GM12878 (cell line): ENCODE results near the gene LEF1. TPM values are rescaled to one million over a fixed set of nuclear protein-coding genes. Genes with fewer than 3 reads are reported as not detected.

Experiments used
- MEF2B ChIP-seq: fragments of 450-650 bp; IDR thresholded peaks from 2 replicates; pipeline ENCODE4 v1.6.1; 2018; ENCODE audit warnings: mild to moderate bottlenecking, moderate library complexity; ENCODE audit not compliant: partially characterized antibody, poor library complexity, severe bottlenecking
- SUPT20H ChIP-seq: IDR thresholded peaks from 2 replicates; pipeline ENCODE4 v1.6.1; 2011; ENCODE audit warnings: low read depth, mild to moderate bottlenecking, low read length, moderate library complexity, borderline replicate concordance; ENCODE audit not compliant: control insufficient read depth
- ZBTB4 ChIP-seq: fragments of 450-650 bp; formaldehyde crosslinking; IDR thresholded peaks from 2 replicates; pipeline ENCODE4 v1.4.0; 2022; ENCODE audit warnings: mild to moderate bottlenecking, moderate library complexity
- polyA plus RNA-seq, 11 experiments: library from polyadenylated mRNA; depleted of rRNA in 4 of 11; unstranded in 6 of 11; stranded (reverse) in 5 of 11; fragments of >200 nt; fragmentation: Nextera tagmentation in 4 of 11; fragmentation: Illumina TruSeq in 1 of 11; extraction: Ambion mirVana in 4 of 11; extraction: Trizol in 1 of 11; gene quantifications; 1 replicate in 1 of 11; 2 replicates in 10 of 11; pipeline versions ENCODE4 v1.2.1 to v1.2.3, GENCODE V29; 2011 to 2016; ENCODE audit warnings: inconsistent platforms in 2 of 11, missing spikeins in 2 of 11, low read depth in 1 of 11
- total RNA-seq, 4 experiments: library from RNA; depleted of rRNA in 3 of 4; stranded (reverse); fragments of >200 nt in 3 of 4; fragmentation: Illumina TruSeq in 1 of 4; extraction: Trizol in 1 of 4; gene quantifications; 2 replicates each; pipeline versions ENCODE4 v1.2.1 to v1.2.3, GENCODE V29; 2013 to 2021
- TF ChIP-seq, protein P1 (sequence below): fragments of 150-350 bp; IDR thresholded peaks from 2 replicates; pipeline ENCODE4 v1.6.1; 2016; ENCODE audit warnings: low read depth, low read length
- TF ChIP-seq, protein P2 (sequence below), 3 experiments: IDR thresholded peaks in 2 of 3; conservative IDR thresholded peaks in 1 of 3; 2 replicates each; pipeline ENCODE4 v1.5.1; 2011; ENCODE audit warnings: low read depth in 3 of 3, low read length in 3 of 3, mild to moderate bottlenecking in 3 of 3, control low read depth in 2 of 3, moderate library complexity in 2 of 3, inconsistent platforms in 1 of 3, mixed read lengths in 1 of 3; ENCODE audit not compliant: control insufficient read depth in 2 of 3, insufficient read depth in 1 of 3; ENCODE audit errors: extremely low read depth in 1 of 3

The LEF1 gene
- total and polyA plus RNA-seq, 10 of the 15 experiments (the other 5 are each of a cell fraction or from before 2014, with no cell fraction given): 10.2 to 38.1 (median 19.5) TPM

GRCh38 chr4:108165586-108165985 is 3.1 kb downstream of the LEF1 start (continued):
- no peak for TF ChIP-seq ZBTB4 (CRISPR knock-in tag)
- TF ChIP-seq SUPT20H: no peak
- TF ChIP-seq, protein P1, sequence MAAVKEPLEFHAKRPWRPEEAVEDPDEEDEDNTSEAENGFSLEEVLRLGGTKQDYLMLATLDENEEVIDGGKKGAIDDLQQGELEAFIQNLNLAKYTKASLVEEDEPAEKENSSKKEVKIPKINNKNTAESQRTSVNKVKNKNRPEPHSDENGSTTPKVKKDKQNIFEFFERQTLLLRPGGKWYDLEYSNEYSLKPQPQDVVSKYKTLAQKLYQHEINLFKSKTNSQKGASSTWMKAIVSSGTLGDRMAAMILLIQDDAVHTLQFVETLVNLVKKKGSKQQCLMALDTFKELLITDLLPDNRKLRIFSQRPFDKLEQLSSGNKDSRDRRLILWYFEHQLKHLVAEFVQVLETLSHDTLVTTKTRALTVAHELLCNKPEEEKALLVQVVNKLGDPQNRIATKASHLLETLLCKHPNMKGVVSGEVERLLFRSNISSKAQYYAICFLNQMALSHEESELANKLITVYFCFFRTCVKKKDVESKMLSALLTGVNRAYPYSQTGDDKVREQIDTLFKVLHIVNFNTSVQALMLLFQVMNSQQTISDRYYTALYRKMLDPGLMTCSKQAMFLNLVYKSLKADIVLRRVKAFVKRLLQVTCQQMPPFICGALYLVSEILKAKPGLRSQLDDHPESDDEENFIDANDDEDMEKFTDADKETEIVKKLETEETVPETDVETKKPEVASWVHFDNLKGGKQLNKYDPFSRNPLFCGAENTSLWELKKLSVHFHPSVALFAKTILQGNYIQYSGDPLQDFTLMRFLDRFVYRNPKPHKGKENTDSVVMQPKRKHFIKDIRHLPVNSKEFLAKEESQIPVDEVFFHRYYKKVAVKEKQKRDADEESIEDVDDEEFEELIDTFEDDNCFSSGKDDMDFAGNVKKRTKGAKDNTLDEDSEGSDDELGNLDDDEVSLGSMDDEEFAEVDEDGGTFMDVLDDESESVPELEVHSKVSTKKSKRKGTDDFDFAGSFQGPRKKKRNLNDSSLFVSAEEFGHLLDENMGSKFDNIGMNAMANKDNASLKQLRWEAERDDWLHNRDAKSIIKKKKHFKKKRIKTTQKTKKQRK: no peak
- no peak for TF ChIP-seq MEF2B
- TF ChIP-seq, protein P2, sequence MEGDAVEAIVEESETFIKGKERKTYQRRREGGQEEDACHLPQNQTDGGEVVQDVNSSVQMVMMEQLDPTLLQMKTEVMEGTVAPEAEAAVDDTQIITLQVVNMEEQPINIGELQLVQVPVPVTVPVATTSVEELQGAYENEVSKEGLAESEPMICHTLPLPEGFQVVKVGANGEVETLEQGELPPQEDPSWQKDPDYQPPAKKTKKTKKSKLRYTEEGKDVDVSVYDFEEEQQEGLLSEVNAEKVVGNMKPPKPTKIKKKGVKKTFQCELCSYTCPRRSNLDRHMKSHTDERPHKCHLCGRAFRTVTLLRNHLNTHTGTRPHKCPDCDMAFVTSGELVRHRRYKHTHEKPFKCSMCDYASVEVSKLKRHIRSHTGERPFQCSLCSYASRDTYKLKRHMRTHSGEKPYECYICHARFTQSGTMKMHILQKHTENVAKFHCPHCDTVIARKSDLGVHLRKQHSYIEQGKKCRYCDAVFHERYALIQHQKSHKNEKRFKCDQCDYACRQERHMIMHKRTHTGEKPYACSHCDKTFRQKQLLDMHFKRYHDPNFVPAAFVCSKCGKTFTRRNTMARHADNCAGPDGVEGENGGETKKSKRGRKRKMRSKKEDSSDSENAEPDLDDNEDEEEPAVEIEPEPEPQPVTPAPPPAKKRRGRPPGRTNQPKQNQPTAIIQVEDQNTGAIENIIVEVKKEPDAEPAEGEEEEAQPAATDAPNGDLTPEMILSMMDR (IDR thresholded peaks at IDR 0.05 in 2 of 3, conservative IDR thresholded peaks at IDR 0.05 in 1 of 3; ENCODE audit: control insufficient read depth in 2 of 3, extremely low read depth in 1 of 3, insufficient read depth in 1 of 3, low read depth in 3 of 3, low read length in 3 of 3): no peak
